Left ventricle myocardium inferior (tissue), 1 donor: ENCODE measurements around the gene UGT2A1. TPM values are rescaled to one million over a fixed set of nuclear protein-coding genes. Genes with fewer than 3 reads are reported as not detected.
"Not testable (repeated sequence)": the region's sequence is repeated elsewhere in the genome, so short reads cannot be mapped to it uniquely, and the experiment has no call there.

ENCODE experiments used
- DNase-seq: peaks from one replicate; pipeline ENCODE4 v3.0.0-alpha.2; 2020
- H3K27ac ChIP-seq: fragments of 200-600 bp; replicated peaks from 2 replicates; pipeline ENCODE4 v1.8.0; 2021
- H3K27me3 ChIP-seq: fragments of 200-600 bp; 2 replicates; pipeline ENCODE4 v1.8.0; 2021; ENCODE audit warnings: low read depth
- H3K36me3 ChIP-seq: fragments of 200-600 bp; 2 replicates; pipeline ENCODE4 v1.8.0; 2021
- H3K4me1 ChIP-seq: fragments of 200-600 bp; 2 replicates; pipeline ENCODE4 v1.8.0; 2021
- H3K4me3 ChIP-seq: fragments of 200-600 bp; 2 replicates; pipeline ENCODE4 v1.8.0; 2021; ENCODE audit warnings: mild to moderate bottlenecking, moderate library complexity
- H3K9me3 ChIP-seq: fragments of 200-600 bp; replicated peaks from 2 replicates; pipeline ENCODE4 v1.8.0; 2021
- CTCF ChIP-seq: fragments of 200-600 bp; IDR thresholded peaks from 2 replicates; pipeline ENCODE4 v1.8.0; 2021; ENCODE audit warnings: antibody characterized with exemption, mild to moderate bottlenecking, borderline replicate concordance
- intact Hi-C: fragments of 100-400 bp; cut with micrococcal nuclease; formaldehyde crosslinking; loops from one replicate; pipeline ENCODE4 v1.11.0; 2022
- total RNA-seq: library from RNA; stranded (reverse); fragmentation: NEBNext Ultra II Directional; extraction: Animal tissue kit (Norgen Biotek cat#: 25700); gene quantifications from one replicate; pipeline ENCODE4 v1.2.1, GENCODE V29; 2021
- donor health status: DM: no; HTN: yes; CAD: no; lungs with severe emphysema.

UGT2A1 gene
- total RNA-seq, 1 donor from 2014 or later: not detected

- TF ChIP-seq CTCF: no peak
- no peaks in the 10 kb centered on the region for H3K27me3 ChIP-seq
- H3K4me3 ChIP-seq: no peak overlapping the region
- no peak overlapping the region for H3K27ac ChIP-seq
- intact Hi-C loops: no loop called here
- no peak for DNase-seq
- H3K36me3 ChIP-seq: no peaks in the 10 kb centered on the region
- H3K4me1 ChIP-seq: no peaks in the 10 kb centered on the region
- no peaks in the 10 kb centered on the region for H3K9me3 ChIP-seq
Measured at GRCh38 chr4:69684804-69685203, 31.8 kb upstream of the UGT2A1 start.

- Histone ChIP-seq H3K4me3 (no peak overlapping the region), H3K9me3 (no peaks in the 10 kb centered on the region), H3K27me3 (no peaks in the 10 kb centered on the region), H3K27ac (no peak overlapping the region), H3K36me3 (no peaks in the 10 kb centered on the region), H3K4me1 (no peaks in the 10 kb centered on the region)
- intact Hi-C loops: no loop called here
- no peak for TF ChIP-seq CTCF
- no peak for DNase-seq
Measured at GRCh38 chr4:69668680-69669079, 15.6 kb upstream of the UGT2A1 start.

- H3K27me3 ChIP-seq, H3K4me1 ChIP-seq, H3K9me3 ChIP-seq, DNase-seq, intact Hi-C loops, H3K4me3 ChIP-seq, H3K27ac ChIP-seq, H3K36me3 ChIP-seq: not testable (repeated sequence)
Measured at GRCh38 chr4:69664009-69664408, 11.0 kb upstream of the UGT2A1 start.

- H3K4me3 ChIP-seq, H3K9me3 ChIP-seq, H3K4me1 ChIP-seq, H3K36me3 ChIP-seq, intact Hi-C loops, DNase-seq, H3K27me3 ChIP-seq, H3K27ac ChIP-seq: not testable (repeated sequence)
Measured at GRCh38 chr4:69661130-69661803, 8.2 kb upstream of the UGT2A1 start.

GRCh38 chr4:69658133-69658532, 5.1 kb upstream of the UGT2A1 start:
- no peaks in the 10 kb centered on the region for H3K4me1 ChIP-seq

GRCh38 chr4:69656653-69657158, 3.7 kb upstream of the UGT2A1 start:
- intact Hi-C loops: no loop called here

More at GRCh38 chr4:69658133-69658532, 5.1 kb upstream of the UGT2A1 start:
- H3K36me3 ChIP-seq: no peaks in the 10 kb centered on the region
- DNase-seq: no peak
- TF ChIP-seq CTCF: no peak
- H3K27ac ChIP-seq: no peak overlapping the region
- no peak overlapping the region for H3K4me3 ChIP-seq
- intact Hi-C loops: no loop called here
- no peaks in the 10 kb centered on the region for H3K9me3 ChIP-seq
- H3K27me3 ChIP-seq: no peaks in the 10 kb centered on the region

More at GRCh38 chr4:69656653-69657158, 3.7 kb upstream of the UGT2A1 start:
- Histone ChIP-seq H3K4me1 (no peaks in the 10 kb centered on the region), H3K36me3 (no peaks in the 10 kb centered on the region), H3K4me3 (no peak overlapping the region), H3K9me3 (no peaks in the 10 kb centered on the region), H3K27me3 (no peaks in the 10 kb centered on the region), H3K27ac (no peak overlapping the region)
- TF ChIP-seq CTCF: no peak
- DNase-seq: no peak
